DMS79 (cell line): Measurements from ENCODE around the gene GUCA2A.
A peak's percentile ranks its signal among the peaks of the same experiment; 100 is the strongest.
"Not testable (repeated sequence)": the region's sequence is repeated elsewhere in the genome, so short reads cannot be mapped to it uniquely, and the experiment has no call there.

ENCODE experiments used
- DNase-seq: peaks from one replicate; lab custom pipeline; 2025; lab: John Stamatoyannopoulos, UW

GUCA2A gene

GRCh38 chr1:42164551-42165420 is at the start of gene GUCA2A:
Gene GUCA2A, minus strand, starts transcription at chr1:42164745. Its CDS starts 33 bp downstream, at chr1:42164712.
- DNase-seq: no peak

- DNase-seq: no peak
These were observed 46.7 kb upstream of the GUCA2A start for GRCh38 chr1:42211224-42211623.

GRCh38 chr1:42210421-42211133 is 46.0 kb upstream of the GUCA2A start:
- DNase-seq: no peak

GRCh38 chr1:42209526-42210251 is 45.1 kb upstream of the GUCA2A start:
- DNase-seq: no peak

- not testable (repeated sequence) for DNase-seq
These were observed 42.4 kb upstream of the GUCA2A start for GRCh38 chr1:42206930-42207329.

GRCh38 chr1:42206164-42206563 is 41.6 kb upstream of the GUCA2A start:
- no peak for DNase-seq

- no peak for DNase-seq
These were observed 37.4 kb upstream of the GUCA2A start for GRCh38 chr1:42201986-42202385.

GRCh38 chr1:42198251-42198650 is 33.7 kb upstream of the GUCA2A start:
- DNase-seq: no peak

GRCh38 chr1:42195841-42196240 is 31.3 kb upstream of the GUCA2A start:
- no peak for DNase-seq

GRCh38 chr1:42192106-42192505 is 27.6 kb upstream of the GUCA2A start:
- DNase-seq: no peak

- no peak for DNase-seq
These were observed 26.8 kb upstream of the GUCA2A start for GRCh38 chr1:42191319-42191718.

GRCh38 chr1:42189931-42190853 is 25.6 kb upstream of the GUCA2A start:
- DNase-seq: no peak

GRCh38 chr1:42186152-42186551 is 21.6 kb upstream of the GUCA2A start:
- DNase-seq: no peak

- DNase-seq: no peak
These were observed 20.1 kb upstream of the GUCA2A start for GRCh38 chr1:42184616-42185015.

- DNase-seq: no peak
These were observed 19.4 kb upstream of the GUCA2A start for GRCh38 chr1:42183957-42184268.

GRCh38 chr1:42183210-42183956 is 18.8 kb upstream of the GUCA2A start:
- no peak for DNase-seq

GRCh38 chr1:42181687-42182086 is 17.1 kb upstream of the GUCA2A start:
- no peak for DNase-seq

- DNase-seq: no peak
These were observed 15.4 kb upstream of the GUCA2A start for GRCh38 chr1:42179900-42180329.

GRCh38 chr1:42179275-42179674 is 14.7 kb upstream of the GUCA2A start:
- no peak for DNase-seq

- no peak for DNase-seq
These were observed 13.7 kb upstream of the GUCA2A start for GRCh38 chr1:42178249-42178648.

- DNase-seq: peak; percentile 91
These were observed 13.0 kb upstream of the GUCA2A start for GRCh38 chr1:42177541-42177981.
